Activated T-cell treated with anti-CD3 and anti-CD28 coated beads for 1 hour (primary cell): ENCODE data around the gene LGI4.
"Not testable (repeated sequence)": the region's sequence is repeated elsewhere in the genome, so short reads cannot be mapped to it uniquely, and the experiment has no call there.

Experiments used
- DNase-seq: peaks from one replicate; pipeline ENCODE4 v3.0.0-alpha.2; 2020; ENCODE audit warnings: low read depth

Gene LGI4

DNA sequence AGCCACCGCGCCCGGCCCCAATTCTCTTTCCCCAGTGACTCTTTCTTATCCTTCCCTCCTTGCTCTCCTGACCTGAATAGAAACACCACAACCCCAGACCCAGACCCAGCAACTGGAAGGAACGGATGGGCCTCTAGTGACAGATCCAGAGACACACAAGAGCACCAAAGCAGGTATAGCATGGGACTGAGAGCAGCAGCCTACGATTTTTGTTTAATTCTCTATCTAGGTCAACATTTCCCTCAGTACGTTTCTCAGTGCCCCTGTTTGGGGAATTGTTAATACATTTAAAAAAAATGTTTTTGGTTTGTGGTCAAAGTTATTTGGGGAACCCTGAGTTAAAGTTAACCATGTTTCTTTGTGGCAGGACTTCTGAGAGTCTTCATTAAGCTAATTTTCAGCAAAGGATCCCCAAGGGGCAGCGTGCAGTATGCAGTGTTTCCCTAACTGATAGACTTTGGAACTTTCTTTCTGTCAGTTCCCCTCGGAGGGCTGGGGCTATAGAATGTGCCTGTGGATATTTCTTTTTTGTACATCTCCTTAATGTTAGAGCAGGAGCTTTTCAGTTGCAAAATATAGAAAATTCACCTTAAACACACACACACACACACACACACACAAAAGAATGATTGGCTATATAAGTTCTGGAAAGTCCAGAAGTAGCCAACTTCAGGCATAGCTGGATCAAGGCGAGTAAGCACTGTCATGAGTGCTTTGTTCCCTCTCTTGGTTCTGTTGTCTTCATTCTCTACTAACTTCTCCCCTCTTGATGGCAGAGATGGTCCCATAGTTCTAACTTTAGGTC, 26.0 kb upstream of the LGI4 start:
- DNase-seq: no peak

DNA sequence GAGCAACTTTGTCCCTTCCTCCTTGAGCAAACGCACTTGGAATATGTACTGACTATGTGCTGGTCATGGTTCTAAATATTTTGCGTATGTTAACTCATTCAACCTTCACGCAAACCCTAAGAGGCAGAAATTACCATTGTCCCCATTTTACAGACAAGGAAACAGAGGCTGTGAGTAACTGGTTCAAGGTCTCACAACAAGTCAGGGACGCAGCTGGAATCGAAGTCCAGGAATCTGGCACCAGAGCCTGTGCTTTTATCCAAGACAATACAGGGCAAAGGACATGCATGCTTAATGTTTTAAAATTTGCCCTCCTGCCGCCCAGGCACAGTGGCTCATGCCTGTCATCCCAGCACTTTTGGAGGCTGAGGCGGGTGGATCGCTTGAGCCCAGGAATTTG, 24.7 kb upstream of the LGI4 start:
- no peak for DNase-seq

DNA sequence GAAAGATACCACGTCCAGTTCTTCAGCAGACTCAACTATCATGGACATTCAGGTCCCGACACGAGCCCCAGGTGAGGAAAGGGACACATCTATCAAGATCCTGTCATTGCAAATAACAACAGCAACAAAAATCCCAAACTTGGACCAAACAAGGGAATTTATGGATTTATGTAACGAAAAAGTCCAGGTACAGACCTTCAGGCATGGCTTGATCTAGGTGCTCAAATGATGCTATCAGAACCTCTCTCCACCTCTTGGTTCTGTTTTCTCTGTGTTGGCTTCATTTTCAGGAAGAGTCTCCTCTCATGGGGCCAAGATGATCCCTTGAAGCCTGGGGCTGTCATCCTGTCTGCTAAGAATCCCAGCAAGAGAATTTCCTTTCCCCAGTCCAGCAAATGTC, 22.6 kb upstream of the LGI4 start:
- DNase-seq: no peak

DNA sequence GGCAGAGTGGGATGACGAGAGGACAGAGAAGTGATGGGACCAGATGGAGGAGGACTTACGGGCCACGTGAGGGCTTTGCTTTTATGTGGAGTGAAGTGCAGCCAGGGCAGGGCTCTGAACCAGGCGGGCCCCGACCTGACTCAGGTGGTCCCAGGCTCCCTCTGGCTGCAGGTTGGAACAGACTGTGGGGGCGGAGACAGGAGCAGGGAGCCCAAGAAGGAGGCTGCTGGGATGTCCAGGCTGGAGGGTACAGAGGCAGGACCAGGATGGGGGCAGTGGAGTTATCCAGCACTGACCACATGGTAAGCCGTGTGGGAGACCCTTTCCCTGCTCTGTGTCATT, 21.8 kb upstream of the LGI4 start:
- DNase-seq: no peak

DNA sequence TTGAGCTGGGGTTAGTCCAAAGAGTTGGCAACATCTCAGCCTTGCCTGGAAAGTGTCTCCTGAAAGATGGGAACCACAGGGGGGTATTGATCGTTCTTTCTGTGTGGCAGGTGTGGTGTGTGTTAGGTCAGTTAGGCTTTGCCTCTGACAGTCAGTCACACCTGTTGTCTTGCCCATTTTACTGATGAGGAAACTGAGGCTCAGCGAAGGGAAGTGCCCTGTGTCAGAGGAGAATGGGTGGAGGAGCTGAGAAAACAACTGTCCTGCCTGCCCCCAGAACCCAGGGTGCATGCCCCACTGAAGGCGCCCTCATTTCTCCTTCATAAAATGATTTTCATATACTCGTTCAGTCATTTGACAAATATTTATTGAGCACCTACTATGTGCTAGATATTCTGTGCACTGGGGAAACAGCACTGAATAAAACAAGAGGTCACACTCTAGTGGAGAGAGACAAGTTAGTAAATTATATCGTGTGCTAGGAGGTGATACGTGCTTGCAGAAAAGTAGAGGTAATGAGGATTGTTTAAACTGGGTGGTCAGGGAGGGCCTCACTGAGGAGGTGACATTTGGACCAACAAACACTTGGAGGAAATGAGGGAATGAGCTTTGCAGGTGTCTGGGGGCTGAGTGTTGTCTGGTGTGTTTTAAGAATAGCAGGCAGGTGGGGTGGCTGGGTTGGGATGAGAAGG, 21.3 kb upstream of the LGI4 start:
- no peak for DNase-seq

DNA sequence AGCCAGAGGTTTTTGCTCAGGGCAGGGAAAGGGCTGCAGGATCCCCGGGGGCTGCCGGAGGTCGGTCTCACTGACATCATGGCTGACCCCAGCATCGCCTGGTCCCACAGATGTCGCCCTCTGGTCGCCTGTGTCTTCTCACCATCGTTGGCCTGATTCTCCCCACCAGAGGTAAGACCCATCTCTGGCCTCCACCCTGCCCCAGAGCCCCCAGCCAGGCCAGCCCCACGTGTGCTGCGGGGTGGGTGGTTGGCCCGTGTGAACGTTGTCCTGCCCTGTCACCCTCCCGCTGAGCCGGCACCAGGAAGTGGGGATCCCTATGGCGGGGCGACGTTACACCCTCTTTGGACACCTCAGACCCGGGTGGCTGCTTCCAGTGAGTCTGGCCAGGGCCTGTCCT, 20.6 kb upstream of the LGI4 start:
- no peak for DNase-seq

DNA sequence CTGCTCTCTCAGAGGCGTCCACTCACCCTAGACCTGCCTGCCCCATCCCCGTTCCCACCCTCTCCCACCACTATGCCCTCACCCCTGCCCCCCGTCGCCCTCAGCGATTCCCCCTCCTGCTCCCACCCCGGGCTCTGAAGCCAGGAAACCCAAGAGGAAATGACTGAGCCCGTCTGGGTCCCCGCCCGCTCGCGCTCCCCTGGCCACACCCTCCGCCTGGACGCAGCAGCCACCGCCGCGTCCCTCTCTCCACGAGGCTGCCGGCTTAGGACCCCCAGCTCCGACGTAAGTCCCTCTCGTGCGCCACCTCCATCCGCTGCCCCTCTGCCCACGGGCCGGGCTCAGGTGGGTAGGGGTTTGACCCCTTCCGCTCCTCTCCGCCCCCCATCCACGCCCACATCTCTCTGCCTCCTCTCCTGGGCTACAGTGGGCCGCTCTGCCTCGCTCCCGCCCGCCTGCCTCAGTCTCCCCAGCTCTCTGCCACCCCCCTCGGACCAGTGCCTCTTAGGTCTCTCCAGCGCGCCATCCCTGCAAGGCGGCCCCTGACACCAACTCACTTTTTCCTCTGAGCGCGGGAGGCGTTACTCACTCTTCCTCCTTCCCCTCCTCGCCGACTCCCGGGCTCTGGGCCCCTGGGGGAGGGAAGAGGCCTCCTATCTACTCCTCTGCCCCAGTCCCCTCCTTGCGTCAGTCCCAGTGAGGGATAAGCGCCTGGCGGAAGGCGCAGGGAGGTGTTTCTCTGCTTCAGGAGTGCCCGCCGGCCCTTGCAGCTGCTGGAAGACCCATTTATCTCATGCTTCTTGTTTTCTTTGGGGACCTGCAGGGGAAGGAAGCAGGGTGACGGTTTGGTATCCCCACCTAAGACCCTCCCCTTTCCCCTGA, 19.9 kb upstream of the LGI4 start, which contains the start of gene FXYD5:
Gene FXYD5 (plus strand): TSS at position 211 of the 882 bp plus-strand sequence. CDS start 816 bp downstream, outside the sequence.
- DNase-seq: peak; percentile 69

DNA sequence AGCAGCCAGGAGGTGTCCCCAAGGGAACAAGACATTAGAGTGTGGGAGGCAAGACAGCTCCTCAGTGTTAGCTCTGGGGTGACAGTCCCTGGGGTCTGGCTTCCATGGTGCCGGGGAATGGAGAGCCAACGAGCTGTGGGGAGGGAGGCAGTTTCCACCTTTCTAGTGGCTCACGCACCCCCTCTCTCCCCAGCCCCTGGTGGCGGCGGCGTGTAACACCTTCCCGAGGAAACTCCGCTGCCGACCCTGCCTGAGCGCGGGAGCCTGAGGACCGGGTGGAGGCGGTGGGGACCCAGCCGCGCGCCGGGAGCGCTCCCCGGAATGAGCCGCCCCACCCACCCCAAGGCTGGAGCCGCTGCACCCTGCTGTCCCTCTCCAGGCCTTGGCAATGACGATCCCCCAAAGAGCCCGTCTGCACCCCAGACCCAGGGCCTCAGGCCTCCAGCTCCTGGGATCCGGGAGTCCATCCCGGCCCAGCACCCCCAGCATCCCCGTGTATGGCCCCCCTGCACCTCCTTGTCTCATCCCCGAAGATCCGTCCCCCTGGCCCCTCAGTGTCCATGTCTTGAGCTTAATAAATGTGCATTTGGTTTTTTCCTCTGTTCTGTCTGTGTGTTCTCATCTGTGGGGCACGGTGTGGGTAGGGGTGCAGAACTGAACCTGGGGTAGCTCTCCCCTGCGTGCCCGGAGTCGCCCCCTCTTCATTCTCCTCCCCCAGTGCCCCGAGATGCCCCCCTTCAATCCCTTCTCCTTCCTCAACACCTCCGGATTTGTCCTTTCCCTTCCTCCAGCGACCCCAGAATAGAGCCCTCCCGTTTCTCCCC, 19.1 kb upstream of the LGI4 start:
- DNase-seq: peak; percentile 69

DNA sequence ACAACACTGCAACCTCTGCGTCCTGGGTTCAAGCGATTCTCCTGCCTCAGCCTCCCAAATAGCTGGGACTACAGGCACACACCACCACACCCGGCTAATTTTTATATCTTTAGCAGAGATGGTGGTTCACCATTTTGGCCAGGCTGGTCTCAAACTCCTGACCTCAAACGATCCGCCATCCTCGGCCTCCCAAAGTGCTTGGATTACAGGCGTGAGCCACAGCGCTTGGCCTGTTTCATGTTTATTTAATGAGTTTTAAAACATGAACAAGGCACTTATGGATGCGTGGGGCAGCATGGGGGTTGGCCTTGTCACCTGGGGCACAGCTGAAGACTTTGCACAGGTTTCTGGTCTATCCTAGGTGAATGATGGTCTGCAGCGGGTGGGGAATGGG, 18.3 kb upstream of the LGI4 start:
- not testable (repeated sequence) for DNase-seq

DNA sequence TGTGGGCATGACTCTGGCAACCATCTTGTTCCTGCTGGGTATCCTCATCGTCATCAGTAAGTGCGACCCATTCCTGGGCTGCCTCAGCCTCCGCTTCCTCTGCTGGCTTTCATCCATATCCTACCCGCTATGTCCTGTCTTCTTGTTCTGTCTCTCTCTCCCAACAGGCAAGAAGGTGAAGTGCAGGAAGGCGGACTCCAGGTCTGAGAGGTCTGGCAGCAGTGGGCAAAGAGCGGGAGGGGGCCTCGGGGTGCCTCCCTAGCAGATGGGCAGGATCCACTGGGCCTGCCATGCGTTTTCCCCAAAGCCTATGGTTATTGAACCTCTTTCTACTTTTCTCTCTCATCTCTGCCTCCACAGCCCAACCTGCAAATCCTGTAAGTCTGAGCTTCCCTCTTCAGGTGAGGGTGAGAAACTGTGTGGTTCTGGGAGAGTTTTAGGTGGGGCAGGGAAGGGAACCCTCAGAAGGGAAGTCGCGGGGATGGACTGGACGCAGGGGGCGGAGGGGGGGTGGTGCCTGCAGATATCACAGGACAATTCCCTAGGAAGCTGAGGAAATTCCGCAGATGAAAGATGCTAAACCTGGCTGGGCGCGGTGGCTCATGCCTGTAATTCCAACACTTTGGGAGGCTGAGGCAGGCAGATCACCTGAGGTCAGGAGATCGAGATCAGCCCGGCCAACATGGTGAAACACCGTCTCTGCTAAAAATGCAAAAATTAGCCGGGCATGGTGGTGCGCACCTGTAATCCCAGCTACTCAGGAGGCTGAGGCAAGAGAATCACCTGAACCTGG, 16.6 kb upstream of the LGI4 start:
- no peak for DNase-seq

DNA sequence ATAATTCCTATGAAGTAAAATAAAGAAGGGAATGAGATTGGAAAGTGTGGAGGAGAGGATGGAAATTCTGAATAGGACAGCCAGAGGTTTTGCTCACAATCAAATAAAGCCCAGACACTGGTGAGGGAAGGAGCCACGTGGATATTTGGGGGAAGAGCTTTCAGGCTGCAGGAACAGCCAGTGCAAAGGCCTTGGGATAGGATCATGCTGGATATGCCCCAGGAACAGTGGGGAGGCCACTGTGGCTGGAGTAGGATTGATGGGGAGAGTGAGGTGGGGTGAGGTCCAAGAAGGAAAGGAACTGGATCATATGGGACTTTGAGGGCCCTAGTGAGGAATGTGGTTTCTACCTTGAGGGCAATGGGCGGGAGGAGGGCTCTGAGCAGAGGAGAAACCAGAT, 15.6 kb upstream of the LGI4 start:
- DNase-seq: no peak

DNA sequence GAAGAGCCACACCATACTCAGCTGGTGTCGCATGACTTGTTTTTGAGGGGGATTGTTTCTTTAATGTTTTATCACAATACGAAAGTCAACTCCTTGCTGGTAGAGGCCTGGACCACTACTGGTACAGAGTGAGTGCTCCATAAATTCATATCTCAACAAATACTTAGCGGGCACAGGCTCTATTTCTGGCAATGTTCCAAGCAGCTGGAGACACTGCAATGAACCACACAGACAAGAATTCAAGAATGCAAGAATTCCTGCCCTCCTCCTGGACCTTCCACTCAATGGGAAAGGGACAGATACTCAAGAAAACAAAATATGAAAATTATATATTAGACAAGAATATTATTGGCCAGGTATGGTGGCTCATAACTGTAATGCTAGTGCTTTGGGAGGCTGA, 14.6 kb upstream of the LGI4 start:
- no peak for DNase-seq

DNA sequence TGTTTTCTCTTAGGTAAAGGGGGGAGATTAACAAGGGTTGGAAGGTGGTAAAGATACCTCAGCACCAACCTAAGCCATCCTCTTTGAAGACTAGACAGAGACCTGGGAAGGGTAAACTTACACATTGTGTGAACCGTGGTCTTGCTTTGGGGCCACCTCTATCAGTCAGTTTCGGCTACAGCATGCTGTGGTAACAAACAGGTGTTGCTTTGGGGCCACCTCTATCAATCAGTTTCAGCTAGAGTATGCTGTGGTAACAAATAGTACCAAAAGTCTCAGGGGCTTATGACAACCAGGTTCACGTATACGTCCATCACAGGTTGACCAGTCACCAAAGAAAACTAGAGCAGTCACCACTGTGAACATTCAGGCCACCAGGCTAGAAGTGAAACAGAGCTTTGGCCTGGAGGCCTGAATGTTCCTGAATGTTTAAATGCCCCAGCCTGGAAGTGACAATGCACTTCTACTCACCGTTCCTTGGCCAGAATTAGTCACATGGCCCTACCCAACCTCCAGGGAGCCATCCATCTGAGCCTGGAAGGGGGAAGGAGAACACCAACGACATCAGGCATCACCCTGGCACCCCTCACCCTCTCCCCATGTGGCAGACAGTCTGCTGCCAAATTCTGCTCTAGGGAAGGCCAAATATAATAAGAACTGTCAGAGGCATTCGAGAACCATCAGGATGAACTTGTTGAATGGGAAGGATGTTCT, 12.0 kb upstream of the LGI4 start:
- no peak for DNase-seq

DNA sequence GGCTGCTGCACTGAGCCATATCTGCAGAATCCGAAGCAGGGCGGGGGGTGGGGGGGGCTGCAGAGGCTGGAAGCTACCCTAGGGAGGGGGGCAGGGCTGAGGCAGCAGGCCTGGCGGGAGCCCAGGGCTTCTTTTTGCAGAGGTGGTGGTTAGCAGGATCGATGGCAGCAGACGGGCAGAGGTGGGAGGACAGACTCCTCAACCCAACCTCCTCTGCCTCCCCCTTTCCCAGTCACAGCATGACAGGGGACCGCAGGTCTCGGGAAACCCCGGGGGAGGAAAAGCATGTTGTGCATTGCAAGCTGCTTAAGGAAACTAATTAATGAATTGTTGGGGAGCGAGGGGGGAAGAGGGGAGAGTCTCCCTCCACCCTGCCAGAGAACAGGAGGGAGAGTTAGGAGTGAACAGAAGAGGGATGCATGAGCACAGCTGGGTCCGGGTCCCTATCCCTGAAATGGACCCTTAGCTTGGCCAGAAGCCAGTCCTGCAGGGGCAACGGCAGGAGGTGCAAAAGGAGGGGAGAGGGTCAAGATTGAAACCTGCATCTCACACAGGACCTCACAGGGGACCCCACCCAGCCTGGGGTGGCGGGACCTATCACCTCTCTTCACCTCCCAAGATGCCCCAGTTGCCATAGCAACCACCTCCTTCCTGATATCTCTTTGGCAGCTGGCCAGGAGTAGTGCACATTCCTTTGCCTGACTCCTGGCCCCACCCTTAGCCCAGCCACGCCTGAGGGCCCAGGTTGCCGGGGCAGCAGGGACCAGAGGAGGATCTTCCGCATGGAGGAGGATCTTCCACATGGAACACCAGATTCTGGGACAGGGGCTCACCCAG, 10.0 kb upstream of the LGI4 start:
- no peak for DNase-seq

DNA sequence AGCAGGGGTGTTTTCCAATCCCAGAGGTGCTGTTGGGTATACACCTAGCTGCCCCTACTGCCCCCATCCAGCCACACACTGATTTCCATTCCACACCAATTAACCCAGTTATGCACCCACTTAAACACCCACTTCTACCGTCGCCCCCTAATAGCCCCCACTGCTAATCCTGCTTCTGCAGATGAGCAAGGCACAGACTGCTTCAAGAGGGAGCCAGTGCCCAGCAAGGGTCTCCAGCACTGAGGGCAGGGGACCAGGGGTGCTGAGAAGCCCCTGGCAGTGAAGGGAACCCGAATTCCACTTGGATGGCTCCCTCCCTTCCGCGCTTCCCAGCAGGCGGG, 9.4 kb upstream of the LGI4 start:
- no peak for DNase-seq

DNA sequence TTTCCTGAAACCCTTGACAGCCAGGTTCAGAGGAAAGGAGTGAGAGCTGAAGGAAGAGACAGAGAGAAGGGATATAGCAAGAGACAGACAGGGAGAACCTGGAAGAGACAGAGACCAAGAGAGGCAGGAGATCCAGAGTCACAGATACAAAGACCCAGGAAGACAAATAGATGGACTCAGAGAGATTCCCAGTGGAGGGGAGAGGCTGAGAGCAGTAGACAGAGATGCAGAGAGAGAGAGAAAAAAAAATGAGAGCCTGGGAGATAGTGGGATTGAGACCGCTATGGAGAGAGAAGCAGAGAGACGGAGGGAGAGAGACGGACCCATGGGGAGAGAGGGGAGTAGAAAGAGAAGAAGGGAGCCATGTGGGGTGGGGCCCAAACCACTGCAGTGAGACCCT, 9.0 kb upstream of the LGI4 start:
- DNase-seq: no peak

DNA sequence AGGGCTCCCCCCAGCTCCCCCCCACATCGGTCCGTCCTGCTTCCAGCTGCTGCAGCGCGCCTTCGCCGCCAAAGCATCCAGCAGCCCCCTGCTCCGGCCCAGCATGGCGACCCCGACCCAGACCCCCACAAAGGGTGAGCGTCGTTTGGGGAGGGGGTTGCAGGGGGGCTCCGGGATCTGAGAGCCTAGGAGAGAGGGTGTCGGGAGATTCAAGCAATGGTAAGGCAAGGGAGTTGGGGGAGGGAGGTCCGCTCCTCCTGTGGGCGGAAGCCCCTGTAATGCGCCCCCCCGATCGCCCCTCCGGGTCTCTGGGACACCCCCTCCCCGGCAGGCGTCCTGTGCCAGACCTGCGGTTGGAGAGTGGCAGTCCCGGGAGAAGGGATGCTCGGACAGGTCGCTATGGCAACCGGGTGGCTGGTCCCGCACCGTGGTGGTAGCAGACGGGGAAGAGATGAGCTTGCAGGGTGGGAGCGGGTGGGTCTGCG, 8.4 kb upstream of the LGI4 start, which contains the start of gene FXYD7:
Gene FXYD7 (plus strand): TSS at position 25 of the 485 bp plus-strand sequence. CDS start 79 bp downstream, at position 104.
- no peak for DNase-seq

DNA sequence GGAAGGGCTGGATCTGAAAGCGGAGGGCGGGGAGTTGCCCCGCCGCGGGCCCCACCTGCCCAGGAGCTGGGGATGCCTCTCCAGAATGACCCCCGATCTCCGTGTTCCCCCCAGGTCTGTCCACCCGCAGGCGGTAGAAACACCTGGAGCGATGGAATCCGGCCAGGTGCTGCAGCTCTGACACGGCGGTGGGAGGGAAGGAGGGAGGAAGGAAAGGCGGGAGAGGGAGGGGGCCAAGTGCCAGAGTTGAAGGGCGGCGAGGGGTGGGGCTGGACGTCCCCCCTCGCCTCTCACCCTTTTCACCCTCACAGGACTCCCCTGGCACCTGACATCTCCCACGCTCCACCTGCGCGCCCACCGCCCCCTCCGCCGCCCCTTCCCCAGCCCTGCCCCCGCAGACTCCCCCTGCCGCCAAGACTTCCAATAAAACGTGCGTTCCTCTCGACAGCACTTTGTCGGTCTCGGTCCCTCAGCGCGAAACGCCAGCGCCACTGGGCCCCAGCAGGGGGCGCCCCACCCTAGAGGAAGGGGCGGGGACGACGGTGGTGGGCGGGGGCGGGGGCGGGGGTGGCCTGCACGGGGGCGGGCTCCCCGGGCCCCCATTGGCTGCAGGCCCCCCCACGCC, 7.9 kb upstream of the LGI4 start:
- DNase-seq: peak; percentile 76
